Fibroblast of pulmonary artery (primary cell): ENCODE measurements around the gene ADORA2A.

Source experiments
- DNase-seq: peaks from one replicate; pipeline ENCODE4 v3.0.0-alpha.2; 2010; ENCODE audit warnings: low read depth
- H3K4me3 ChIP-seq: replicated peaks from 2 replicates; pipeline ENCODE4 v1.5.1; 2011; ENCODE audit warnings: low read depth, mild to moderate bottlenecking, control low read depth, low read length, moderate library complexity
- TF ChIP-seq, protein P1 (sequence below): IDR thresholded peaks from 2 replicates; pipeline ENCODE4 v1.5.1; 2011; ENCODE audit warnings: mild to moderate bottlenecking, control low read depth, low read length, inconsistent platforms; ENCODE audit errors: missing control alignments

Gene ADORA2A

DNA sequence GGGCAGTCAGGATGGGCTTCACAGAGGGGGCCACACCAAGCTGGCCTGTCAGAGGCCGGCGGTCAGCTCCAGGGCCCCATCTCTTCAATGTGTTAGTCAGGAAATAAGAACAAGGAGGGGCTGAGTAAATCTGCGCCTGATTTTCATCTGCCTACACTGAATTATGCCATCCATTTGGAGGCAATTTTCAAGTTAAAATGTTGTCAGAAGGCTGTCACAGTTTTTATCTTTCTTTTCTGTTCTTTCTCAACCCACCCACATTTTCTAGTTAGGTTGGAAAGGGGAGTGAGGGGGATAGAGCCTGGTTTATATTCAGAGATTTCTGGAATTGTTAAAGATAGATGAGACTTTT is 18.8 kb downstream of the ADORA2A start:
- TF ChIP-seq, protein P1, sequence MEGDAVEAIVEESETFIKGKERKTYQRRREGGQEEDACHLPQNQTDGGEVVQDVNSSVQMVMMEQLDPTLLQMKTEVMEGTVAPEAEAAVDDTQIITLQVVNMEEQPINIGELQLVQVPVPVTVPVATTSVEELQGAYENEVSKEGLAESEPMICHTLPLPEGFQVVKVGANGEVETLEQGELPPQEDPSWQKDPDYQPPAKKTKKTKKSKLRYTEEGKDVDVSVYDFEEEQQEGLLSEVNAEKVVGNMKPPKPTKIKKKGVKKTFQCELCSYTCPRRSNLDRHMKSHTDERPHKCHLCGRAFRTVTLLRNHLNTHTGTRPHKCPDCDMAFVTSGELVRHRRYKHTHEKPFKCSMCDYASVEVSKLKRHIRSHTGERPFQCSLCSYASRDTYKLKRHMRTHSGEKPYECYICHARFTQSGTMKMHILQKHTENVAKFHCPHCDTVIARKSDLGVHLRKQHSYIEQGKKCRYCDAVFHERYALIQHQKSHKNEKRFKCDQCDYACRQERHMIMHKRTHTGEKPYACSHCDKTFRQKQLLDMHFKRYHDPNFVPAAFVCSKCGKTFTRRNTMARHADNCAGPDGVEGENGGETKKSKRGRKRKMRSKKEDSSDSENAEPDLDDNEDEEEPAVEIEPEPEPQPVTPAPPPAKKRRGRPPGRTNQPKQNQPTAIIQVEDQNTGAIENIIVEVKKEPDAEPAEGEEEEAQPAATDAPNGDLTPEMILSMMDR, result no peak
- no peak overlapping the region for H3K4me3 ChIP-seq
- DNase-seq, result no peak

DNA sequence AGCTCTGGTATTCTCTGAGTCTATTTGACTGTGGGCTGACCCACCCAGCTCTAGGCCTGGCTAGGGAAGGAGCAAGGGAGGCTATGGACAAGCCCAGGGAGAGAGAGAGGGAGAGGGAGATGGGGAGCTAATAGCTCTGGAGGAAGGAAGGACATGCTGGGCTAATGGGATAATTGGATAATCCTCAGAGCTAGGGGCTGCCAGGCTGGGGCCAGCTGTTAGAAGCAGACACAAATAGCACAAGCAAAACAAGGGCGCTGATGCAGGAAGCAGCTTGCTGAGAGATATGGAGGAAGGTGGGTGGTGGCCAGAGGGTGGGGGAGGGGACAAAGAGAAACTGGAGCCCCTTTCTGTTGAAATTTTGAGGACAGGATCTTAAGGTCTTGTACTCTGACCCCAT is 23.2 kb downstream of the ADORA2A start:
- H3K4me3 ChIP-seq, result no peak overlapping the region
- TF ChIP-seq, protein P1, result no peak
- no peak for DNase-seq

DNA sequence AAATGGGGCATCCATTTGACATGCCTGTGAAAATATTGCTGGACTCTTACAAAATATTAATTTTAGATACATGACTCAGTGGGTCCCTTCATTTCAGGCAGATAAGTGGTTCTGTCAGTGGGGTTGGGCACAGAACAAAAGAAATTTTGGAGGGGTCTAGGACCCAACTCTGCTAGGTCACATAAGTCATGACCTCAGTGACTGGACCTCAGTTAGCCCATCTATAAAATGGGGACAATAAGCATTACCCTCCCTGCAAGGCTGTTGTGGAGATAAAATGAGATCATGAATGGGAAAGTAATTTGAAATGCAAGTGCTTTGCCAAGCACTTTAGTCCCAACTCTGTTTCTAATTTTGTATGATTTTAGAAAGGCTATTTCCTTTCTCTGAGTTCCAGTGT is 23.8 kb downstream of the ADORA2A start:
- H3K4me3 ChIP-seq, result no peak overlapping the region
- DNase-seq, result no peak
- TF ChIP-seq, protein P1, result no peak

DNA sequence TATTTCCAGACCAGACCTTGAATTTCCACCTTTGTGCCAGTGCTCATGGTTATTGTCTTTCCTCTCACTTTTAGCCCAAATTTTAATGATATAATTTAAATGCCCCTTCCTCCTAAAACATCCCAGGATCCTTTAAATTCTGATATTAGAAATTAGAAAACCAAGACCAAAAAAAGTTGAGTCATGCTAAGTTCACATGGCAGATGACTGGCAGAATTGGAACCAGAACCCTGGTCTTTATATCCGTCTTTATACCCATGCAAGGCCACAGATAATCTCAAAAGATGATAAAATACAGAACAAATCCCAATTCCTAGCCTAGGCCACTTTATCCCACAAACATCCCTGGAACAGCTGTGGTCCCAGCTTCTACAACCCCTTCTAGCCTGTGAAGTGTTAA is 26.5 kb downstream of the ADORA2A start:
- TF ChIP-seq, protein P1, result no peak
- no peak for DNase-seq
- no peak overlapping the region for H3K4me3 ChIP-seq

DNA sequence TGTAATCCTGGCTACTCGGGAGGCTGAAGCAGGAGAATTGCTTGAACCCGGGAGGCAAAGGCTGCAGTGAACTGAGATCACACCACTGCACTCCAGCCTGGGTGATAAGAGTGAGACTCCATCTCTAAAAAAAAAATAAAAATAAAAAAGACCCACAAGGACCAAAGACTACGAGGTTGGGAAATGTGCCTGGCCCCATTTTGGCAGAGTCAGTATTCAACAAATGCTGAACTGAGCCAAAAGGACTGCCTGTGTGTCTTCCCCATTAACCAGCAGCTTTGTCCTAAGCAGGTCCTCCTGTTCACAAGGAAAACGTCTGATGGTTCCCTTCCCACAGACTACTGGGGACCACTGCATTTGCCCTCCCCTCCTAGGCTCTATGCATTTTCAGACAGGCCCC is 27.6 kb downstream of the ADORA2A start:
- DNase-seq, result no peak
- no peak overlapping the region for H3K4me3 ChIP-seq
- TF ChIP-seq, protein P1, result no peak

DNA sequence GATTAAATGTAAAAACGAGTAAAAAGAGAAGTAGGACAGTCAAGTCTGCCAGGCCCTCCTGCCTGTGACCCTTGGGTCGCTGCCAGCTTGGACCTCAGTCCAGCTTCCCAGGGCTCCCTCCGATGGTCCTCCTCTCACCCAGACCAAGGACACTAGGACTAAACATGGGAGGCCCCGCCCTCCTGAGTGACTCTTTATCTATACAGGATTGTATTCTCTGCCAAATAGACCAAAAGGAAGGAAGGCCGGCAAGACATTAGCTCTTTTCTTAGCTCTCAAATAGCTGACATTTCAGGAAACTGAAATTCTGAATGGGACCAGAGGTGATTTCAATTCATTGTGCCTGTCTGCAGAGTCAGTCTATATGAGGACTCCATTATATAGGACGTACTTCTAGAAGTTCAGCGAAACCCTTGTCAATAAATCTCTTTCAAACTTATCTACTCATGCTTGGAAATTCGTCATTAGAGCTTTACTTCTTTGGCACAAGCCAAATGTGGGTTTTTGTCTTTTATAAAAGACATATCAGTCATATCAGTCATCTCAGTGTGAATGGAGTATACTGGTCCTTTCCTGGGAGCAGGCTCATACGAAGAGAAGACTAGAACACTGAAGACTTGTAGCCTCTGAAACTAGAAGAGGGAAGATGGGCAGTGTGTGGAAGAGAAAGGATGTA is 28.5 kb downstream of the ADORA2A start:
- TF ChIP-seq, protein P1, result no peak
- no peak overlapping the region for H3K4me3 ChIP-seq
- no peak for DNase-seq

DNA sequence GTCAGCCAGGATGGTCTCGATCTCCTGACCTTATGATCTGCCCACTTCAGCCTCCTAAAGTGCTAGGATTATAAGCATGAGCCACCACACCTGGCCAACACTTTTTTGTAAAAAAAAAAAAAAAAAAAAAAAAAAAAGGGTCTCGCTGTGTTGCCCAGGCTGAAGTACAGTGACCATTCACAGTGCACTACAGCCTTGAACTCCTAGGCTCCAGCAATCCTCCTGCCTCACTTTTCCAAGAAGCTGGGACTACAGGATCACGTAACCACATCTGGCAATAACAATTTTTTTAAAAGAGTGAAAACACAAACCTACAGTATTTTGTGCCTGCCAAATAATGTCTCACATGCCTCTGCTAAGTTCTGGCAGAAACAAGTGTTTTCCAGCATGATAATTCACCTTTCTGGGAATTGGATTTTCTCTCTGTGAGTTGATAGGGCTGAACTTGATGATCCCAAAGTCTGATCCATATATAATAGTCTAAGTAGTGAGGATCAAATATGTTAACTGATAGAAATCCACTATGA is 30.6 kb downstream of the ADORA2A start:
- TF ChIP-seq, protein P1, result no peak
- no peak overlapping the region for H3K4me3 ChIP-seq
- no peak for DNase-seq
